ENCODE data around the gene TMEM178B. TPM values are rescaled to one million over a fixed set of nuclear protein-coding genes. Genes with fewer than 3 reads are reported as not detected.
"Not testable (repeated sequence)": the region's sequence is repeated elsewhere in the genome, so short reads cannot be mapped to it uniquely, and the experiment has no call there.

TMEM178B gene
- total RNA-seq, 1 donor from 2014 or later, result 0.68 TPM

DNA sequence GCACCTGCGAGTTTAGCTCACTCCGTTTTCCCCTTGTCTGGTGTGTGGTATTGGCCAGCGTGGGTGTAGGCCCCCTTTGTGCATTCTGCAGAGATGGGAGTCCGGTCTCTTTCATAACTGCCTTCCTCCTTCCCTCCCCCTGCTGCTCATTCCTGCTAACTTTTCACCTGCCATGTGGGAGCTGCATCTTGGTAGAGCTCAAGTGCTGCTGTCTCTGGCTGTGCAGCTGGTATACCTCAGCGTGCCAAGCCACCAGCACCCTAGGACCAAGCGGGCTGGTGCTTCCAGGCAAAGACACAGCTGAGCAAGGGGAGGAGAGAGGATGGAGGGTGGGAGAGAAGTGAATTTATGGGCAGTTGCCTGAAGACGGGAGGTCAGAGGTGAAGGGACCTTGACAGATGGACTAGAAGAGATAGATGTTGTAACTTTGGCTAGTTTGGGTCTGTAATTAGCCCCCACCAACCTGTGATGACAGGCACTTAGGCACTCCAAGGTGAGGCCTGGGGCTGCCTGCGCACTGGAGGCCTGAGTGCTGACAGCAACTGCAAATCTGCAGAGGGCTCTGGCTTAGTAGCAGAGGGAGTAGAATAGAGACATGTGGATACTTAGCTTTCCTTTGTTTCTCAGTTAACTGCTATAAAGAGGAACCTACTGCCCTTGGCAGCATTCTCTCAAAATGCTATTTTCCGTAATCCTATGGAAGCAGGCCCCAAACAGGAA is 328.6 kb downstream of the TMEM178B start:
- peaks cover 6% of the 10 kb centered on the region for H3K27me3 Mint-ChIP-seq
- H3K4me1 Mint-ChIP-seq, result no peaks in the 10 kb centered on the region
- intact Hi-C loops (cut with micrococcal nuclease), result no loop called here
- H3K9me3 Mint-ChIP-seq, result no peaks in the 10 kb centered on the region
- no peak overlapping the region for H3K27ac Mint-ChIP-seq
- H3K4me3 Mint-ChIP-seq, result no peak overlapping the region
- no peaks in the 10 kb centered on the region for H3K36me3 Mint-ChIP-seq (ENCODE audit: low read depth)
- DNase-seq, result no peak

DNA sequence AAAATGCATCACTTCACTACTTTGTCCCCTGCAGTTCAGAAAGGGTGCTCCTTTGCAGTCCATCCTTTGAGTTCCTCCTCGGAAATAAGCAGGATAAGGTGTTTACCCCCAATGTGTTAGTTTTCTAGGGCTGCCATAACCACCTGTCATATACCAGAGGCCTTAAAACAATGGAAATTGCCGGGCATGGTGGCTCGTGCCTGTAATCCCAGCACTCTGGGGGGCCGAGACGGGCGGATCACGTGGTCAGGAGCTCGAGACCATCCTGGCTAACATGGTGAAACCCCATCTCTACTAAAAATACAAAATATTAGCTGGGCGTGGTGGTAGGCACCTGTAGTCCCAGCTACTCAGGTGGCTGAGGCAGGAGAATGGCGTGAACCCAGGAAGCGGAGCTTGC is 330.0 kb downstream of the TMEM178B start:
- intact Hi-C loops (cut with micrococcal nuclease); H3K27ac Mint-ChIP-seq; H3K9me3 Mint-ChIP-seq; H3K4me1 Mint-ChIP-seq; H3K36me3 Mint-ChIP-seq (ENCODE audit: low read depth); H3K27me3 Mint-ChIP-seq; DNase-seq; H3K4me3 Mint-ChIP-seq: not testable (repeated sequence)

DNA sequence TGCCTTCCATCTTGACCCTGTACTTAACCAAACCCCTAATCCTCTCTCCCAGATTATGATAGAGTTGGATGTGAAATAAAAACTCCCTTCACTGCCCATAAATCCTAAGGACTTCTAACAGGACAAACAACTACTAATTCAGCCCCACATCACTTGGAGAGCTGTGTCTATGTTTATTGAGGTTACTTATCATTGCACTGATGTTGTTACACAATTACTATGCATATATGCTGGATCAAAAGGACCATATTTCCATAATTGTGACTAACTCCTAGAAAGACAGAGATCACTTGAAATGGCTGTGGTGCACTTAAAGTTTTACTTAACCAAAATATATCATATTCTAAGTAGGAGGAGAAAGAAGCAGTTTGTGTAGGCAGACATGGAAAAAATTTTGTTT is 332.5 kb downstream of the TMEM178B start:
- Mint-ChIP-seq H3K27ac (no peak overlapping the region), H3K36me3 (ENCODE audit: low read depth) (no peaks in the 10 kb centered on the region), H3K9me3 (no peaks in the 10 kb centered on the region), H3K4me1 (no peaks in the 10 kb centered on the region), H3K27me3 (peaks cover 12% of the 10 kb centered on the region), H3K4me3 (no peak overlapping the region)
- intact Hi-C loops (cut with micrococcal nuclease), result no loop called here
- no peak for DNase-seq

DNA sequence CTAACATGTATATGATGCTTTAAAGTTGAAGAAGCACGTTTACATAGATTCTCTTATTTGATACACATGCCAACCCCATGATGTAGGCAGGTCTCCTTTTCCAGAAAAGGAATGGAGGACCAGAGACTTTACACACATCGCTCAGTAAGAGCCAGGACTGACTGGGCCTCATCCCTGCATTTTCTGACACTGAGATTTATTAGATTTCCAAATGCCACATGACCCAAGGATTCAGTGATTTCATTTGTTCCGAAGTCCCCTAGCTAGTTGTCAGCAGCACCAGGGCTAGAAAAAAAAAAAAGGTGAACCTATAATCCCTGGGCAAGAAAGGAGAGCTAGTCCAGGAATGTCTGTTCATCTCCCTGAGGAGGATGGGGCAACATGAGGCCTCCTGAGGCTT is 334.0 kb downstream of the TMEM178B start:
- no peak overlapping the region for H3K27ac Mint-ChIP-seq
- DNase-seq, result no peak
- peaks cover 16% of the 10 kb centered on the region for H3K27me3 Mint-ChIP-seq
- H3K9me3 Mint-ChIP-seq, result no peaks in the 10 kb centered on the region
- H3K36me3 Mint-ChIP-seq (ENCODE audit: low read depth), result no peaks in the 10 kb centered on the region
- intact Hi-C loops (cut with micrococcal nuclease), result no loop called here
- H3K4me1 Mint-ChIP-seq, result no peaks in the 10 kb centered on the region
- no peak overlapping the region for H3K4me3 Mint-ChIP-seq

- DNase-seq, result no peak
- Mint-ChIP-seq H3K27ac (no peak overlapping the region), H3K9me3 (no peaks in the 10 kb centered on the region), H3K4me3 (no peak overlapping the region), H3K4me1 (no peaks in the 10 kb centered on the region), H3K27me3 (peaks cover 18% of the 10 kb centered on the region), H3K36me3 (ENCODE audit: low read depth) (no peaks in the 10 kb centered on the region)
- intact Hi-C loops (cut with micrococcal nuclease), result no loop called here
Observed at GRCh38 chr7:141408440-141408839, 334.6 kb downstream of the TMEM178B start.

GRCh38 chr7:141409219-141409618 is 335.4 kb downstream of the TMEM178B start:
- H3K27me3 Mint-ChIP-seq, result peaks cover 18% of the 10 kb centered on the region
- H3K4me3 Mint-ChIP-seq, result no peak overlapping the region
- intact Hi-C loops (cut with micrococcal nuclease), result no loop called here
- no peak for DNase-seq
- H3K36me3 Mint-ChIP-seq (ENCODE audit: low read depth), result no peaks in the 10 kb centered on the region
- H3K4me1 Mint-ChIP-seq, result no peaks in the 10 kb centered on the region
- H3K27ac Mint-ChIP-seq, result no peak overlapping the region
- no peaks in the 10 kb centered on the region for H3K9me3 Mint-ChIP-seq

- Mint-ChIP-seq H3K9me3 (no peaks in the 10 kb centered on the region), H3K36me3 (ENCODE audit: low read depth) (no peaks in the 10 kb centered on the region), H3K27ac (no peak overlapping the region), H3K4me3 (no peak overlapping the region), H3K27me3 (peaks cover 18% of the 10 kb centered on the region), H3K4me1 (no peaks in the 10 kb centered on the region)
- intact Hi-C loops (cut with micrococcal nuclease), result no loop called here
- DNase-seq, result no peak
Observed at GRCh38 chr7:141409801-141410329, 336.0 kb downstream of the TMEM178B start.

GRCh38 chr7:141410353-141411000 is 336.6 kb downstream of the TMEM178B start:
- intact Hi-C loops (cut with micrococcal nuclease), result no loop called here
- Mint-ChIP-seq H3K9me3 (no peaks in the 10 kb centered on the region), H3K4me1 (no peaks in the 10 kb centered on the region), H3K36me3 (ENCODE audit: low read depth) (no peaks in the 10 kb centered on the region), H3K4me3 (no peak overlapping the region), H3K27me3 (peaks cover 18% of the 10 kb centered on the region), H3K27ac (no peak overlapping the region)
- no peak for DNase-seq

GRCh38 chr7:141411133-141411532 is 337.3 kb downstream of the TMEM178B start:
- H3K4me3 Mint-ChIP-seq, result no peak overlapping the region
- DNase-seq, result no peak
- no peaks in the 10 kb centered on the region for H3K36me3 Mint-ChIP-seq (ENCODE audit: low read depth)
- H3K27me3 Mint-ChIP-seq, result peaks cover 18% of the 10 kb centered on the region
- intact Hi-C loops (cut with micrococcal nuclease), result no loop called here
- no peaks in the 10 kb centered on the region for H3K9me3 Mint-ChIP-seq
- H3K27ac Mint-ChIP-seq, result no peak overlapping the region
- no peaks in the 10 kb centered on the region for H3K4me1 Mint-ChIP-seq

DNA sequence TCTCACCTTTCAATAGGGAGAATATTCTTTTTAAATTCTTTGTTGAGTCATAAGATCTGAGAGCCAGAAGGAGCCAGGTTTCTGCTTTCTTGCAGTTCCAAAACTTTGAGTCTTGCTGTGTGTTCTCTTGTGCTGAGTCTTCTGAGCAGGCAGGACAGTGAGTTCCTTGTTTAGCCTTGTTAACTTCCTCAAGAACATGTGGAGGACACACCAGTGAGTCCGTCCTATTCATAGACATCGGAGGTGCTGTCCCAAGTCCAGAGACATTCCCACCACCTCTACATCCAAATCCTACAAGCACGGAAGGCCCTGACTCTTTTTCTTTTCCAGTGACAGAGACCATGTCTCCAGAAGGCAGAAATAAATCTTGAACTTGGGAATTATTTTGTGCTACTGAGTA is 342.1 kb downstream of the TMEM178B start:
- Mint-ChIP-seq H3K36me3 (ENCODE audit: low read depth) (no peaks in the 10 kb centered on the region), H3K9me3 (no peaks in the 10 kb centered on the region), H3K27ac (no peak overlapping the region), H3K4me3 (no peak overlapping the region), H3K27me3 (peaks cover 11% of the 10 kb centered on the region), H3K4me1 (no peaks in the 10 kb centered on the region)
- intact Hi-C loops (cut with micrococcal nuclease), result no loop called here
- DNase-seq, result no peak

DNA sequence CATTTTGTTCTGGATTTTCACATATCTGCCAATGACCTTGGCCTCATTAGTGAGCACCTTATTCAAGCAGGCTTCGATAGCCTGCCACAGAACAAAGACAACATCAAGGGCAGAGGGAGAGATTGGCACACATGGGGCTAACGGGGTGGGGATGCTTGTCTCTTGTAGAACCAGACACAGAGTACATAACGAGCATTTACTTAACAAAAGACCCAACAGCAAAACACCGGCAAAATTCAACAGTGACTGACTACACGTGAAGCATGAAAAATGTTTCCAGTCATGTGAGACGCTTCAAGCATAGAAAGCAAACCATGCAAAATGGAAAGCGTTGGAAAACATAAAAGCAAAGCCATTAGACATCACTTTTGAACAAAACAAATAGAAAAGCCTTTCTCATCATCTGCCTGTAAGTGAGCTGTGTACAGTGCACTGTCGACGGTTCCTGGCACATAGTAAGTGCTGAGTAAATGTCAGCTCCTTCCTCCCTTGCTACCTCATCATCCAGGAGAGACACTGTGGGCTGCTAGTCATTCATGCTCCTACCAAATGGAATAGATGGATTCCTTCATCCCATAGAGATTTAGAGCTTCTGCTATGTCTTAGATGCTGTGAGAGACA is 342.9 kb downstream of the TMEM178B start:
- Mint-ChIP-seq H3K36me3 (ENCODE audit: low read depth) (no peaks in the 10 kb centered on the region), H3K4me1 (no peaks in the 10 kb centered on the region), H3K9me3 (no peaks in the 10 kb centered on the region), H3K27ac (no peak overlapping the region), H3K27me3 (peaks cover 9% of the 10 kb centered on the region), H3K4me3 (no peak overlapping the region)
- DNase-seq, result no peak
- intact Hi-C loops (cut with micrococcal nuclease), result no loop called here

DNA sequence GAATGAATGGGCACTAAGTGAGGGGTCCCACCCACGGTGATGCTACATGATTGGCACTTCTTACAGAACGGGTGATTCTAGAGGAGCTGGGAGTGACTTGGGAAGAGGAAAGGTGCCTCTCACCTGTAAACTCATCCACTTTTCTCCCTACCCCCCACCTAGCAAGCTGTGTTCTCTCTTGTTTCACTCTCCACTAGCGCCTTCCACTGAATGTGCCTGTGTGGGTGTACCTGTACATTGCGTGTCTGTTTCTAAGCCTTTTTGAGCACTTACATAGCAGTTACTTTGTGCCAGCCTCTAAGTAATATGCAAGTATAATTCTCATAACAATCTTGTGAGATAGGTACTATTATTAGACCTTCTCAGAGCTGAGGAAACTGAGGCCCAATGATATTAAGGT is 343.6 kb downstream of the TMEM178B start:
- H3K27ac Mint-ChIP-seq, result no peak overlapping the region
- H3K9me3 Mint-ChIP-seq, result no peaks in the 10 kb centered on the region
- H3K36me3 Mint-ChIP-seq (ENCODE audit: low read depth), result no peaks in the 10 kb centered on the region
- H3K4me1 Mint-ChIP-seq, result no peaks in the 10 kb centered on the region
- intact Hi-C loops (cut with micrococcal nuclease), result no loop called here
- H3K27me3 Mint-ChIP-seq, result peaks cover 7% of the 10 kb centered on the region
- DNase-seq, result no peak
- no peak overlapping the region for H3K4me3 Mint-ChIP-seq

DNA sequence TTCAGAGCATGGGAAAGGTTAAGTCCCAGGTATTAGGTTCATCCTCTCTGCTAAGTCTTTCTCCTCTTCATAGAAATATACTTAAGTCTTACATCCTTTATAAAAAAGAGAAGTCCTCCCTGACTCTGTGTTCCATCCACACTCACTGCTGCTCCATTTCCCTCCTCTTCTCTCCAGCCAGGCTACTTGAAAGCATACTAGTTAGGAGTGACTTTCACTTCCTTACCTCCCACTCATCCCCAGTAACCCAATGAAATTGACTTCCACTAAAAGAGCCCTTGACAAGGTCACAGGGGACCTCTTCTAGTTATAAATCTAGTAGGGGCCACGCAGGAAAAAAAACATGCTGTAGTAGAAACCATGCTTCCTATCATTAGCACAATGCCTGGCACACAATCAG is 344.2 kb downstream of the TMEM178B start:
- Mint-ChIP-seq H3K27me3 (peaks cover 5% of the 10 kb centered on the region), H3K36me3 (ENCODE audit: low read depth) (no peaks in the 10 kb centered on the region), H3K27ac (no peak overlapping the region), H3K4me3 (no peak overlapping the region), H3K9me3 (no peaks in the 10 kb centered on the region), H3K4me1 (no peaks in the 10 kb centered on the region)
- intact Hi-C loops (cut with micrococcal nuclease), result no loop called here
- no peak for DNase-seq

- H3K27me3 Mint-ChIP-seq, result peaks cover 5% of the 10 kb centered on the region
- H3K27ac Mint-ChIP-seq, result no peak overlapping the region
- H3K4me1 Mint-ChIP-seq, result no peaks in the 10 kb centered on the region
- no peak overlapping the region for H3K4me3 Mint-ChIP-seq
- intact Hi-C loops (cut with micrococcal nuclease), result no loop called here
- H3K9me3 Mint-ChIP-seq, result peaks cover 4% of the 10 kb centered on the region
- DNase-seq, result no peak
- H3K36me3 Mint-ChIP-seq (ENCODE audit: low read depth), result no peaks in the 10 kb centered on the region
Observed at GRCh38 chr7:141421306-141421705, 347.4 kb downstream of the TMEM178B start.

Measured in activated CD4-positive, alpha-beta T cell treated with anti-CD3 and anti-CD28 coated beads, Interleukin-2, amount 10 ng/mL, durations not matched to agents 24 days and 14 days (primary cell).